Keratinocyte (primary cell): ENCODE measurements around the gene CXCL8.

Experiments
- CTCF ChIP-seq, 3 experiments: IDR thresholded peaks in 1 of 3; conservative IDR thresholded peaks in 1 of 3; optimal IDR thresholded peaks in 1 of 3; 2 replicates in 2 of 3; 3 replicates in 1 of 3; pipeline versions ENCODE3 to v1.5.1; 2011; ENCODE audit warnings: low read length in 3 of 3, mild to moderate bottlenecking in 3 of 3, moderate library complexity in 2 of 3, control low read depth in 1 of 3, inconsistent platforms in 1 of 3; ENCODE audit not compliant: insufficient read depth in 2 of 3; ENCODE audit errors: extremely low read depth in 1 of 3
- EZH2 ChIP-seq: IDR thresholded peaks from one replicate; pipeline ENCODE4 v1.6.1; 2012; ENCODE audit warnings: inconsistent platforms, mild to moderate bottlenecking, low read length, moderate library complexity

GRCh38 chr4:73710094-73710493, 30.3 kb upstream of the CXCL8 start:
- no peak for TF ChIP-seq CTCF (optimal IDR thresholded peaks at IDR 0.05 in 1 of 3, IDR thresholded peaks at IDR 0.05 in 1 of 3, conservative IDR thresholded peaks at IDR 0.05 in 1 of 3; ENCODE audit: extremely low read depth in 1 of 3, insufficient read depth in 2 of 3, low read length in 3 of 3)
- TF ChIP-seq EZH2, result no peak
